Naive thymus-derived CD8-positive, alpha-beta T cell (primary cell): ENCODE measurements around the gene UBE2E2. TPM values are rescaled to one million over a fixed set of nuclear protein-coding genes. Genes with fewer than 3 reads are reported as not detected.

Source experiments
- ATAC-seq, 2 donors: fragments of 150-1000 bp; cut with Tn5 transposase in 1 of 2; sonication (Bioruptor Pico), chemical (Tn5 transposase) in 1 of 2; 1 replicate in 1 of 2; 2 replicates in 1 of 2; pipeline ENCODE4 v1.10.0; 2021; ENCODE audit warnings: mild to moderate bottlenecking in 2 of 2, moderate library complexity in 2 of 2
- POLR2A ChIA-PET: fragments of 350-600 bp; sonication (Branson Sonifier 250); formaldehyde crosslinking; loops from one replicate; lab custom pipeline; 2021; ENCODE audit warnings: antibody characterized with exemption; lab: Charles Lee
- DNase-seq, 10 donors: peaks; one replicate each; pipeline versions ENCODE4 v3.0.0 to v3.0.0-alpha.2; 2020 to 2022
- H3K27ac Mint-ChIP-seq, 10 donors: one replicate each; pipeline ENCODE4 v1.8.0; 2020 to 2022; ENCODE audit warnings: mild to moderate bottlenecking in 10 of 10, mixed read lengths in 10 of 10, moderate library complexity in 4 of 10, inconsistent platforms in 1 of 10
- H3K27me3 Mint-ChIP-seq, 5 donors: one replicate each; pipeline ENCODE4 v1.8.0; 2021 to 2022; ENCODE audit warnings: mixed read lengths in 5 of 5
- H3K36me3 Mint-ChIP-seq, 3 donors: one replicate each; pipeline ENCODE4 v1.8.0; 2020 to 2022; ENCODE audit warnings: mixed read lengths in 3 of 3, mild to moderate bottlenecking in 2 of 3, inconsistent platforms in 1 of 3
- H3K4me1 Mint-ChIP-seq, 4 donors: one replicate each; pipeline ENCODE4 v1.8.0; 2021 to 2022; ENCODE audit warnings: mixed read lengths in 4 of 4
- H3K4me3 Mint-ChIP-seq, 10 donors: one replicate each; pipeline ENCODE4 v1.8.0; 2020 to 2022; ENCODE audit warnings: mild to moderate bottlenecking in 10 of 10, mixed read lengths in 10 of 10, moderate library complexity in 6 of 10, inconsistent platforms in 1 of 10
- H3K9me3 Mint-ChIP-seq, 9 donors: one replicate each; pipeline ENCODE4 v1.8.0; 2020 to 2022; ENCODE audit warnings: mixed read lengths in 9 of 9, mild to moderate bottlenecking in 3 of 9, inconsistent platforms in 1 of 9, moderate library complexity in 1 of 9
- polyA plus RNA-seq, 3 donors: library from polyadenylated mRNA; unstranded; fragments of 300-500 nt; fragmentation: Illumina TruSeq; gene quantifications; one replicate each; pipeline ENCODE4 v1.2.3, GENCODE V29; 2021
- total RNA-seq, 8 experiments: library from RNA in 2 of 8; stranded (reverse) in 2 of 8; gene quantifications; one replicate each; pipeline ENCODE4 v1.2.3 and lab custom pipeline; 2021 to 2026

UBE2E2 gene
- total and polyA plus RNA-seq, 5 experiments from 2014 or later = 12.5 to 19.6 (median 14.0) TPM

GRCh38 chr3:23302271-23302670 lies 99.1 kb downstream of the UBE2E2 start:
- Mint-ChIP-seq H3K4me3 (no peak overlapping the region), H3K27me3 (no peaks in the 10 kb centered on the region), H3K27ac (no peak overlapping the region), H3K36me3 (peaks cover 5 to 12% (median 10%) of the 10 kb centered on the region in 3 donors), H3K4me1 (peaks cover 6 to 18% (median 8%) of the 10 kb centered on the region in 4 donors), H3K9me3 (peaks cover 0 to 30% (median 9%) of the 10 kb centered on the region in 9 donors)
- POLR2A ChIA-PET = no interaction called here
- no peak for DNase-seq
- ATAC-seq = no peak

GRCh38 chr3:23303601-23304217 lies 100.6 kb downstream of the UBE2E2 start:
- ATAC-seq (no peak), DNase-seq (no peak)
- H3K27ac Mint-ChIP-seq = peak overlapping the region in 1 of 10 donors; percentile 4
- H3K4me1 Mint-ChIP-seq = peaks cover 6 to 19% (median 8%) of the 10 kb centered on the region in 4 donors
- H3K9me3 Mint-ChIP-seq = peaks cover 0 to 29% (median 9%) of the 10 kb centered on the region in 9 donors
- POLR2A ChIA-PET = interaction anchor here (0.6 kb wide), 1 partner anchor 13 kb away, joined by 4 read pairs; no protein-coding TSS in a partner anchor
- no peak overlapping the region for H3K4me3 Mint-ChIP-seq
- H3K27me3 Mint-ChIP-seq = no peaks in the 10 kb centered on the region
- H3K36me3 Mint-ChIP-seq = peaks cover 5 to 12% (median 9%) of the 10 kb centered on the region in 3 donors

GRCh38 chr3:23304424-23304823 lies 101.3 kb downstream of the UBE2E2 start:
- ATAC-seq (no peak), DNase-seq (no peak)
- no peak overlapping the region for H3K27ac Mint-ChIP-seq
- no peak overlapping the region for H3K4me3 Mint-ChIP-seq
- peaks cover 5 to 23% (median 10%) of the 10 kb centered on the region in 4 donors for H3K4me1 Mint-ChIP-seq
- H3K9me3 Mint-ChIP-seq = peaks cover 0 to 21% (median 5%) of the 10 kb centered on the region in 9 donors
- H3K27me3 Mint-ChIP-seq = no peaks in the 10 kb centered on the region
- peaks cover 5 to 12% (median 10%) of the 10 kb centered on the region in 3 donors for H3K36me3 Mint-ChIP-seq
- POLR2A ChIA-PET = no interaction called here

GRCh38 chr3:23308986-23309625 lies 106.0 kb downstream of the UBE2E2 start:
- ATAC-seq = no peak
- no peak overlapping the region for H3K4me3 Mint-ChIP-seq

GRCh38 chr3:23312866-23313265 lies 109.7 kb downstream of the UBE2E2 start:
- ATAC-seq = no peak
- Mint-ChIP-seq H3K4me3 (no peak overlapping the region), H3K9me3 (peaks cover 0 to 21% (median 8%) of the 10 kb centered on the region in 9 donors)

More at GRCh38 chr3:23308986-23309625, 106.0 kb downstream of the UBE2E2 start:
- H3K4me1 Mint-ChIP-seq = peaks cover 1 to 15% (median 8%) of the 10 kb centered on the region in 4 donors
- H3K27ac Mint-ChIP-seq = no peak overlapping the region
- POLR2A ChIA-PET = no interaction called here
- peaks cover 4 to 29% (median 5%) of the 10 kb centered on the region in 3 donors for H3K36me3 Mint-ChIP-seq
- peaks cover 0 to 17% (median 7%) of the 10 kb centered on the region in 9 donors for H3K9me3 Mint-ChIP-seq
- no peaks in the 10 kb centered on the region for H3K27me3 Mint-ChIP-seq
- no peak for DNase-seq

GRCh38 chr3:23314981-23315762 lies 112.0 kb downstream of the UBE2E2 start:
- peak overlapping the region in 3 of 10 donors; percentile 3 to 61 (median 59) for H3K27ac Mint-ChIP-seq
- peaks cover 4 to 13% (median 8%) of the 10 kb centered on the region in 3 donors for H3K36me3 Mint-ChIP-seq
- ATAC-seq (no peak), DNase-seq (no peak)
- POLR2A ChIA-PET = no interaction called here
- peaks cover 0 to 25% (median 6%) of the 10 kb centered on the region in 9 donors for H3K9me3 Mint-ChIP-seq
- H3K27me3 Mint-ChIP-seq = no peaks in the 10 kb centered on the region
- peaks cover 4 to 26% (median 16%) of the 10 kb centered on the region in 4 donors for H3K4me1 Mint-ChIP-seq
- peak overlapping the region in 1 of 10 donors; percentile 4 for H3K4me3 Mint-ChIP-seq

More at GRCh38 chr3:23312866-23313265, 109.7 kb downstream of the UBE2E2 start:
- DNase-seq = no peak
- Mint-ChIP-seq H3K36me3 (peaks cover 4 to 24% (median 5%) of the 10 kb centered on the region in 3 donors), H3K27ac (peak overlapping the region in 1 of 10 donors; percentile 64), H3K4me1 (peaks cover 4 to 28% (median 19%) of the 10 kb centered on the region in 4 donors), H3K27me3 (no peaks in the 10 kb centered on the region)
- POLR2A ChIA-PET = no interaction called here

GRCh38 chr3:23316924-23317323 lies 113.8 kb downstream of the UBE2E2 start:
- H3K4me1 Mint-ChIP-seq = peaks cover 4 to 26% (median 16%) of the 10 kb centered on the region in 4 donors
- POLR2A ChIA-PET = interaction anchor here (0.6 kb wide), 1 partner anchor 239 kb away, joined by 3 read pairs; no protein-coding TSS in a partner anchor
- no peak overlapping the region for H3K27ac Mint-ChIP-seq

GRCh38 chr3:23319366-23320312 lies 116.5 kb downstream of the UBE2E2 start:
- Mint-ChIP-seq H3K4me3 (no peak overlapping the region), H3K4me1 (peaks cover 10 to 26% (median 18%) of the 10 kb centered on the region in 4 donors), H3K36me3 (peaks cover 0 to 4% (median 2%) of the 10 kb centered on the region in 3 donors), H3K27ac (peak overlapping the region in 4 of 10 donors; percentile 5 to 66 (median 24)), H3K9me3 (peaks cover 0 to 18% (median 0%) of the 10 kb centered on the region in 9 donors), H3K27me3 (no peaks in the 10 kb centered on the region)
- no peak for ATAC-seq
- POLR2A ChIA-PET = no interaction called here
- no peak for DNase-seq

More at GRCh38 chr3:23316924-23317323, 113.8 kb downstream of the UBE2E2 start:
- Mint-ChIP-seq H3K36me3 (peaks cover 0 to 4% (median 4%) of the 10 kb centered on the region in 3 donors), H3K9me3 (peaks cover 0 to 20% (median 3%) of the 10 kb centered on the region in 9 donors), H3K27me3 (no peaks in the 10 kb centered on the region), H3K4me3 (no peak overlapping the region)
- DNase-seq (no peak), ATAC-seq (no peak)

- H3K36me3 Mint-ChIP-seq = peaks cover 0 to 4% (median 2%) of the 10 kb centered on the region in 3 donors
- POLR2A ChIA-PET = no interaction called here
- DNase-seq (no peak), ATAC-seq (no peak)
- H3K27me3 Mint-ChIP-seq = no peaks in the 10 kb centered on the region
- peaks cover 0 to 18% (median 0%) of the 10 kb centered on the region in 9 donors for H3K9me3 Mint-ChIP-seq
- H3K4me1 Mint-ChIP-seq = peaks cover 6 to 27% (median 19%) of the 10 kb centered on the region in 4 donors
- no peak overlapping the region for H3K4me3 Mint-ChIP-seq
- H3K27ac Mint-ChIP-seq = peak overlapping the region in 2 of 10 donors; percentile 3 to 5
Measured at GRCh38 chr3:23320586-23321570, 117.8 kb downstream of the UBE2E2 start.

- peaks cover 0 to 7% (median 0%) of the 10 kb centered on the region in 3 donors for H3K36me3 Mint-ChIP-seq
- peak overlapping the region; percentile 51 to 84 (median 66) for H3K4me3 Mint-ChIP-seq
- H3K27me3 Mint-ChIP-seq = no peaks in the 10 kb centered on the region
- peak; percentile 74 to 75 for ATAC-seq
- H3K27ac Mint-ChIP-seq = peak overlapping the region in 9 of 10 donors; percentile 48 to 94 (median 81)
- H3K4me1 Mint-ChIP-seq = peaks cover 6 to 41% (median 23%) of the 10 kb centered on the region in 4 donors
- POLR2A ChIA-PET = no interaction called here
- DNase-seq = peak in 3 of 10 donors; percentile 25 to 46 (median 45)
- peaks cover 0 to 6% (median 0%) of the 10 kb centered on the region in 9 donors for H3K9me3 Mint-ChIP-seq
Measured at GRCh38 chr3:23324745-23325144, 121.6 kb downstream of the UBE2E2 start.
